22Rv1 (cell line): ENCODE data around the gene NDUFS8.

ENCODE experiments used
- H3K27ac ChIP-seq: fragments of 450-650 bp; 2 replicates; pipeline ENCODE4 v1.5.1; 2017
- ZFX ChIP-seq: fragments of 450-650 bp; IDR thresholded peaks from 2 replicates; pipeline ENCODE4 v1.6.1; 2017; ENCODE audit warnings: antibody characterized with exemption, borderline replicate concordance
- TF ChIP-seq, protein P1 (sequence below): fragments of 450-650 bp; IDR thresholded peaks from 2 replicates; pipeline ENCODE4 v1.5.1; 2017; ENCODE audit warnings: mild to moderate bottlenecking

NDUFS8 gene

DNA sequence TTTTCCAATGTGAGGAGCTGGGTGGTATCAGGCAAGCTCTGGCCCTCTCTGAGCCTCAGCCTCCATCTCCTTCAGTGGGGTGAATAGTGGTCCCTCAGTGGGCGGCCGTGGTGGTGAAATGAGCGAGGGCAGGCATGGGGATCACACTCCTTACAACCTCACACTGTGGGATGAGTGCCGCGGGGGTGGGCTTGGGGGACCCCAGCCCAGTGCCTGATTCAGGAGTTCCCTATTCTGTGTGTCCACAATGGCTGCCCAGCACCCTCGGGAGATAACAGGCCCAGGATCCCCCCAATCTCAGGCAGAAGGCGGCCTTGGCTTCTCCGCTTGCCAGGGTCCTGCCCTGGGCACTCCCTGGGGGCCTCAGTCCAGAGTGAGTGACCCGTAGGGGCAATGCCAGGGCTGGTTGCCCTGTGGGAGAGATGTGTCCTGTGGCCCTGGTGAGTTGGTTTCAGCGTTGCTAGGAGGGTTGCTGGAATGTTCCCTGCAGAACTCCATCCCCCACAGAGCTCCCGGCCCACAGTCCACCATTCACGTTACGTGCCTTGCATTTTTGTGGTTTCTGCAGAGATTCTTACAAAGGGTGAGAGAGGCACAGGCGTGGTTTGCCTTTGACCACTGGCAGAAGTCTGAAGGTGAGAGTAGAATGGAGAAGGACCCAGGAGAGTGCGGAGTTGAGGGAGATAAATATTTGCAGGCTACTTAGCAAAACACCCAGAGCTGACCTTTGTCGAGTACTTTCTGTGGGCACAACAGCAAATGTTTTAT is 17.5 kb upstream of the NDUFS8 start:
- H3K27ac ChIP-seq, result no peak overlapping the region
- no peak for TF ChIP-seq ZFX

- TF ChIP-seq, protein P1, sequence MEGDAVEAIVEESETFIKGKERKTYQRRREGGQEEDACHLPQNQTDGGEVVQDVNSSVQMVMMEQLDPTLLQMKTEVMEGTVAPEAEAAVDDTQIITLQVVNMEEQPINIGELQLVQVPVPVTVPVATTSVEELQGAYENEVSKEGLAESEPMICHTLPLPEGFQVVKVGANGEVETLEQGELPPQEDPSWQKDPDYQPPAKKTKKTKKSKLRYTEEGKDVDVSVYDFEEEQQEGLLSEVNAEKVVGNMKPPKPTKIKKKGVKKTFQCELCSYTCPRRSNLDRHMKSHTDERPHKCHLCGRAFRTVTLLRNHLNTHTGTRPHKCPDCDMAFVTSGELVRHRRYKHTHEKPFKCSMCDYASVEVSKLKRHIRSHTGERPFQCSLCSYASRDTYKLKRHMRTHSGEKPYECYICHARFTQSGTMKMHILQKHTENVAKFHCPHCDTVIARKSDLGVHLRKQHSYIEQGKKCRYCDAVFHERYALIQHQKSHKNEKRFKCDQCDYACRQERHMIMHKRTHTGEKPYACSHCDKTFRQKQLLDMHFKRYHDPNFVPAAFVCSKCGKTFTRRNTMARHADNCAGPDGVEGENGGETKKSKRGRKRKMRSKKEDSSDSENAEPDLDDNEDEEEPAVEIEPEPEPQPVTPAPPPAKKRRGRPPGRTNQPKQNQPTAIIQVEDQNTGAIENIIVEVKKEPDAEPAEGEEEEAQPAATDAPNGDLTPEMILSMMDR, result no peak
- TF ChIP-seq ZFX, result no peak
- no peak overlapping the region for H3K27ac ChIP-seq
Observed at GRCh38 chr11:68013611-68014156, 16.8 kb upstream of the NDUFS8 start.

GRCh38 chr11:68014157-68014946 is 16.1 kb upstream of the NDUFS8 start:
- TF ChIP-seq ZFX, result no peak
- TF ChIP-seq, protein P1, result no peak
- H3K27ac ChIP-seq, result no peak overlapping the region

GRCh38 chr11:68014947-68015447 is 15.5 kb upstream of the NDUFS8 start:
- TF ChIP-seq, protein P1, result no peak
- no peak for TF ChIP-seq ZFX
- no peak overlapping the region for H3K27ac ChIP-seq

- H3K27ac ChIP-seq, result no peak overlapping the region
- TF ChIP-seq, protein P1, result no peak
- TF ChIP-seq ZFX, result no peak
Observed at GRCh38 chr11:68015467-68015866, 15.0 kb upstream of the NDUFS8 start.

GRCh38 chr11:68016161-68016903 is 14.1 kb upstream of the NDUFS8 start:
- H3K27ac ChIP-seq, result no peak overlapping the region
- TF ChIP-seq, protein P1, result no peak
- TF ChIP-seq ZFX, result no peak

GRCh38 chr11:68016904-68017817 is 13.3 kb upstream of the NDUFS8 start:
- H3K27ac ChIP-seq, result no peak overlapping the region

More at GRCh38 chr11:68016904-68017817, 13.3 kb upstream of the NDUFS8 start:
- TF ChIP-seq, protein P1, result no peak
- no peak for TF ChIP-seq ZFX
